Stimulated activated CD8-positive, alpha-beta memory T cell treated with anti-CD3 and anti-CD28 coated beads, Interleukin-15, amount 100 ng/mL, for 1 hour (primary cell): ENCODE results near the gene BMPER.

ENCODE experiments used
- DNase-seq: peaks from one replicate; pipeline ENCODE4 v3.0.0-alpha.2; 2020; ENCODE audit warnings: low read depth

Gene BMPER

DNA sequence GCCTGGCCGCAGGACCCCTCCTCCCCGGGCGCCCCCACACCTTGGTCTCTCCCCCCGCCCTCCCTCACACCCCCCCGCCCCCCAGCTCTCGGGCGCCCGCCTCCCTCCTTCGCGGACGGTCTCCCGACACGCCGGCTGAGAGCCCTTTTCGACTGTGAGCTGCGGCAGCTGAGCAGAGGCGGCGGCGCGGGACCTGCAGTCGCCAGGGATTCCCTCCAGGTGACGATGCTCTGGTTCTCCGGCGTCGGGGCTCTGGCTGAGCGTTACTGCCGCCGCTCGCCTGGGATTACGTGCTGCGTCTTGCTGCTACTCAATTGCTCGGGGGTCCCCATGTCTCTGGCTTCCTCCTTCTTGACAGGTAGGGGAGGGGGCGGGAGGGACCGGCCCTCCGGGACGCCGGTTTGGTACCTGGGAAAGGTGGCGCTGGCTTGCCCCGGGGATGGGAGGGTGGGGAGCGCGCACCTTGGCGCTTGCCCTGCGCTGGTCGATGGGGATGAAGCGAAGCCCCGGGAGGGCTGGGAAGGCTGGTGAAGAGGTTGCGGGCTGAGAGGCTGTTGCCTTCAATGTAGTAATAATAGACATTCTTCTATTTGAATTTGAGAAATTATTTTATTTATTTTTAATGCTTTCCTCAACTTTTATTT lies at the start of gene BMPER:
BMPER (plus strand) TSS at position 151 of the 644 bp plus-strand sequence; CDS start at position 226, 75 bp downstream.
- DNase-seq: no peak

DNA sequence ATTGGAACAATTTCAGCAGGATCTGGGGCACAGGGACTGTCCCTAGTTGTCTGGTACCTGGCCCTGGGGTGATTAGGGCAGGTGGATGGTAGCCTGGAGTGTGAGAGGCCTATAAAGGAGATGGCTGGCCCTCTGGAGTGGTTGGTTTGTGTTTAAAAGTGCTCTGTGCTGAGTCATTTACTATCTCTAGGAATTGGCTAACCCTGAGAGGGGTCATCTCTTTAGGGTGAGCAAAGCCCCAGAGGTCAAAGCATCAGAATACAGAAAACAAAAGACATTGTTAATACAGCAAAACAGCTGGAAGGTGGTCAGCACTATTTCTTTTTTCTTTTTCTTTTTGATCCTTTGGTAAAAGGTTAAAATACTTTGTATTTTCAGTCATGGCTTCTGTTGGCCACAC lies 43.4 kb upstream of the BMPER start:
- no peak for DNase-seq

DNA sequence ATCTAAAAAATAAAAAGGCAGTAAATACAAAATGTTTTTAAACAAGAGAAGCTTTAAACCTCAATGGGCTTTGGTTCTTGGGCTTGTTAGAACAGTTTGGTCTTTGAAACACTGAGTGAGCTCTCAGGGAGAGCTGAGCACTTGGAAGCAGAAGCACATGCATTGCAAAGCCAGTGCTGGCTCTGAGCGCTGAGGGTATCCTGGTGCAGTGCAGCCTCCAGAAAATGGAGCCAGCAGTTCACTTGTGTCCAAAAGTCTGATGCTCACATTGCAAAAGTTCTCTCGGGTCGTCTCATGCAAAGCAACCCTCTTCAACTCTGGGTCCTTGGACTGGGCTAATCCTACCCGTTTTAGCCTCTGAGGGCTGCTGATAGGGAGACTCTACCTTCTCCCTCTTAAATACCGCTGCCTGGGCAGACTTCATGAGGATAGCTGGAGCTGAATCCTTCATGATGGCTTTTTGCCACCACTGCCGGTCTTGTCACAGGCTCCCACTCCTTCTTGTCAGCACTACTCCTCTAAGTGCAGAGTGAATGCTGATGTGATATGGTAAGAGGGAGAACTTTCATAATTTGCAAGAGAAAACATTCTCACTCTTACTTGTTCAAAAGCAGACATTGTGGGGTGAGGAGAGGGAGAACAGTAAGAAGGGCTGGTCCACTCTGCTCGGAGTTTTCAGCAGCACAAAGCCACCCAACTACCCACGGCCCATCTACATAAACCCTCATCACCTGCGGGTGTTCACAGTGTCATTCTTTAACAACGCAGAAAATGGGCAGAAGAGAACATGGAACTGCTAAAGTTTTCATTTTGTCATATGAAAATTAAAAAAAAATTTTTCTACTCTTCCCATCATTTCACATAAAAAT lies 42.2 kb upstream of the BMPER start:
- DNase-seq: no peak

DNA sequence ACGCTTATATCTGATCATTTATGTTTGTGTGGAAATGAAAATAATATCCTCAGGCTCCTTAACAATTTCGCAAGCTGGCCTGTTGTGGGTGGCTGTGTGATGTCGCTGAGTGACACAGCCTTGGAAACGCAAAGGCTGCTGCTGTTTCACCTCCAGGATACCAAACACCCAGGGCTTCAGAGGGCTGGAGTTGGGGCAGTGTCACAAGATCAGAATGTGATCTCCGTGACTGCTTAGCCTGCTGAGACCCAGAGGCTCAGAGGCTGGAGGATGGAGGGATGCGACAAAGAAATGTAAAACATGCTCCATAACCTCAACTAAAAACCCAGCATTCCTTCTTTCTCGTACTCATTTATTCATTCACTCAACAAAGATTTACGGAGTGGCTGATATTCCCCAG lies 37.2 kb upstream of the BMPER start:
- DNase-seq: no peak

DNA sequence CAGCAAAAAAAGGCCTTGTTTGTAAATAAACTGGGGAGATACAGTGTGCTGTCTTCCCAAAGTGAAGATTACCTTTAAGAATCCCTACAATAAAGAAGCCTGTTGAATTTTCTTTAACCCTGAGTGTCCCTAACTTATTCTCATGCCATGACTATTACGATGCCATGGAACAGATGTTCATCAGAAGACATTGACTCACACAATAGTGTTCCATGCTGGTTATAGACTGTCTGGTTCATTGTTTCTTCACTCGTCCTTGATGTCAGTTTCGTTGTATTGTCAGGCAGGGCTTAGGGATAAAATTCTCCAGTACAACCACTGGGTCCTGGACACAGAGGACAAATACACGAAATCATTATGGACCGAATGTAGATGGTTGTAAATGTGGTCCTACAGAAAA lies 36.2 kb upstream of the BMPER start:
- DNase-seq: no peak

DNA sequence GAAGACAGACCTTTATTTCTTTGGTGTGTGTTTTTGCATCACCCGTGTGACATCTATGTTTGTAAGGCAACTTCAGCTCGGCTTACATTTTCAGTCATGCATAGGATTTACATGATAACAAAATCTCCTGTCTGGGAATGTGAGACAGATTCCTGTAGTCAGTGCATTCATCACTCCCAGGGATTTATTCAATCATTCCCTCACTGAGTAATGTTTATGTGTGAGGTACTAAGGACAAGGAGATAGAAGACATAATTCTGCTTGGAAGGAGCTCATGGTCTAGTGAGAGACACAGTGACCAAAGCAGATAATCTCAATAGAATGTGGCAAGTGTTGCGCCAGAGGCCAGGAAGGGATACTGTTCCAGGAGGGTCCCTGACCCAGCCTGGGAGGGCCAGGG lies 35.2 kb upstream of the BMPER start:
- DNase-seq: no peak

DNA sequence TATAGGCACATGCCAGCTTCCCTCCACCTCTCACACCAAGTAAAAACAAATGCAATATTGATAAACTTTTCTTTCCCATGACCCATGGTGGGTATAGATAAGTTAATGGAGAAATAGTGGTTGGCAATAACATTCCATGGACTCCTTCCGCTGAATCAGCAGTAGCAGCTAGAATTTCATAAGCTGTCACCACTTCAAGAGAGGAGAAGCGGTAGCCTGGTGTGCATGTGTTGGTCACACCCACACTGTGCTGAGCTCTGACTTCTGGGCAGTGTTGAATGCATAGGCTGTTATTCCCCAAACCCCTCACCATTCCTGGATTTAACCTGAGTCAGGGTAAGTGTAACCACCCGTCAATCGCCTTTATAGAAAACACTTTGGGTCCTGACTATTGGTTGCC lies 32.5 kb upstream of the BMPER start:
- no peak for DNase-seq

DNA sequence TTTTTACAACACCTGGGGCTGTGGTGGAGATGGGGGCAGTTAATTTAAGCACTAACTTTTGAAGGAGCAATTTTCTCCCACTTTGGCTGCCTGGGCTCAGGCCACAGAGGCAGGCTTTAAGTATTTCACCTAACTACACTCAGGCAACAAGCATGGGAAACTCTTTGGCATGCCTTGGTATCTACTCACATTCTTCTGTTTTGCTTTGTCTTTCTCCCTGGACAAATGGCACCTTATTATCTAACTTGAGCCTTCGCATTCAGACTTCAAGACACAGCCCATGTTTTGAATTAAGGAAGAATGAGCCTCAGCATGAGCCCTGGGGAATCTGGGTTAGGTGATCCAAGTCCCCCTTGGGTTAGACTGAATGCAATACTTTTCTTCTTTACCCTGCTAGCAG lies 31.8 kb upstream of the BMPER start:
- no peak for DNase-seq

DNA sequence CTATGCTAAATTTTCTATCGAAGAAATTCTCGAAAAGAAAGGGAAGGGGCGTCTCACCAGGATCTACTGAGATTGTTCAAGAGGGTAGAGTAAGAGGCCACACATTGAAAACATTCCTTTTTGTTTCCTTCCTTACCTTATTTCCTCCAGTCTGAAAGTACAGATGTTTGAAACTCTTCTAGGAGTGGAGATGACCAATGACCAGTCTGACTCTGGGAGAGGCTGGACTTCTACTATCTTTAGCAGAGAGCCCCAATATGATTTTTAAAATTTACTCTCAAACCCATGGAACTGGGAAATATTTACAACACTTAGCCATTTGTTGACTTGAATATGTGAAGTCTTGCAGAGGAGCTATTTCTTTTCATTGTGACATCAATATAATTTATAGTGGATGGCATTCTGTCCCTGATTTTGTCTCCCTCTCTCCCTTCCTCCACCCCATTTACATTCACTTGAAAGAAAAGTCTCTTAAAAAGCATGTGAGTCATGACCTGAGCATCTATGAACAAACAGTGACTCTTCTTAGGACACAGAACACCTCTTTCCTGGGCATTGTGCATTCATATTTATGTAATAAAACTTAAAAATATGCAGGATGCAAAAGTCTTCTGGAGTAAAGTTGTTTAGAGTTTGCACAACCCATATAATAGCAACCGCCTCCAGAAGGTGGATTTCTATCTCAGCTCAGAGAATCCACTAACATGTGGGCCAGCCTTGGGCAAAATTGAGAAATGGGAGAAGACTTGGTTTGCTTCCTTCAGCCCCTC lies 31.2 kb upstream of the BMPER start:
- no peak for DNase-seq

DNA sequence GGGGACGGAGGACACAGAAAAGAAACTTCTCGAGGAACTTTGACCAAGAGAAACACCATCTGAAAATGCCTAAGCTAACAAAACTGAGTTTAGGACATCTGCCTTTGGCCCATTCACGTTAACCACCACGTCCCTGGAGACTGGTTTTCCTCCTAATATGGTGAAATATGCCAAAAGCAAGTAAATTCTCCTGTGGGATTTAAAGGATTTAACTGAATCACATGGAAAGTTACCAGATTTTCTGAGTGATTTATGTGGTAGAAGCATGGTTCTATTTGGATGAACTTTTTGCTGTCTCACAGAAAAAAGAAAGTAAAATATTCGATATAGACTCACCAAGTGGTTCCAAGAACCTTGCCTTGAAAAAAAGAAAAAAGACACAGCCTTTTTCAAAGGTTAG lies 30.4 kb upstream of the BMPER start:
- DNase-seq: no peak

DNA sequence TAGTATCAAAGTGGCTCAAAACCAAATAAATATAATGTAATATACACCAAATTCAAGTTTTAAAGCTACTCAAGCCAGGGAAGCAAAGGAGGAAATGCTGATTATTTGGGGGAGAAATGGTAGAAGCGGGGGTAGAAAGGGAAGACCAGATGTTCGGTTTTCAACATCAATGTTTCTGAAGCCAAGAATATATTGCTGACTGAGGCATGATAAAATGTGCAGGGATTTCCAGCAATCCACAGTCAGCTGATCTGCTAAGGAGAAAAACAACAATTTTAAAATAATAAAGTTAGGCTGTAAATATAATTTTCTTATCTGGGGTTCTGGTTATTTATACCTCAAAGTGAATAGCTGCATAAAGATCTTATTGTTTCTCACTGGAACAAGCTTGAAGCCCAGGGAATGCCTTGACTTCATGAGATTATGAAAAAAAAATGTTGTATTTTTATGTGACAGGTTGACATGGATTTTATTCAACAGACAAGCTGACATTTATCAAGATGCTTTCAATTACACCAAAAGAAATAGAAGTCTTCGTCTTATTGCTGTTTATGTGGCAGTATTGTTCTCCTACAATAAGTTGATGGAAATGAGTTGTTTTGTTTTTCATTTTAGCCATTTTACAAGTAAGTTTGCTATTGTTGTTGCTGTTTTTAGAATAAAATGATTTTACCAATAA lies 28.6 kb upstream of the BMPER start:
- no peak for DNase-seq

DNA sequence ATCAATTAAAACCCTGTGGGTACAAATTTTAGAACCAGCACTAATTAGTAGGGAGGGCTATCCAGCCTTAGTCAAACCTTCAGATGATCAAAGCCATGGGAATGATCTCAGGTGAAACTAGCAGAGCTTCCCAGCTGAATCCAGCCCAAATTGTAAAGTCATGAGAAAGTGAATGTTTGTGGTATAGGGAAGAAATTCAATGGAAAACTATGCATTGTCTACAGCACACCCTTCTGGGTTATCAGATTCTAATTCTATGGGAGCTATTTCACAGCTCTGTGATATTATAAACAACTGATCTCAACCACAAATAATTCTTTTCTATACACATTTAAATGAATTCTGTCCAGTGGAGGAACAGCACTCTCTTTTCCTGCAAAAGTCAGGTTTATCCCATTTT lies 24.6 kb upstream of the BMPER start:
- no peak for DNase-seq

DNA sequence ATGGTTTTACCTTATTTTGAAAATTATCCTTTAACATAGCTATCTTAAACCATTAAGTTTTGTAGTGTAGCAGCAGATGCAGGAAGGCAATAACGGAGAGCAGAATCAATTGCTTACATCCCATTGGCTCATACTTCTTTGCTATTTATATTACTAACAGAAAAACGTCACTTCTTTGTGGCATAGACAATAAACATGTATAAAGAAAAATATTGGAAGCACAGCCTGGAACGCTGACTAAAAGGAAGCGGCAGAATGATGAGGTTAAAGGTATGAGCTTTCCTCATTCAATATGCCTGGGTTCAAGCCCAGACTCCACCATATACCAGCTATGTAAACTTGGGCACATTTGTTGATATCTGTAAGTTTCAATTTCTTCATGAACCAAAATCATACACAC lies 24.0 kb upstream of the BMPER start:
- no peak for DNase-seq

DNA sequence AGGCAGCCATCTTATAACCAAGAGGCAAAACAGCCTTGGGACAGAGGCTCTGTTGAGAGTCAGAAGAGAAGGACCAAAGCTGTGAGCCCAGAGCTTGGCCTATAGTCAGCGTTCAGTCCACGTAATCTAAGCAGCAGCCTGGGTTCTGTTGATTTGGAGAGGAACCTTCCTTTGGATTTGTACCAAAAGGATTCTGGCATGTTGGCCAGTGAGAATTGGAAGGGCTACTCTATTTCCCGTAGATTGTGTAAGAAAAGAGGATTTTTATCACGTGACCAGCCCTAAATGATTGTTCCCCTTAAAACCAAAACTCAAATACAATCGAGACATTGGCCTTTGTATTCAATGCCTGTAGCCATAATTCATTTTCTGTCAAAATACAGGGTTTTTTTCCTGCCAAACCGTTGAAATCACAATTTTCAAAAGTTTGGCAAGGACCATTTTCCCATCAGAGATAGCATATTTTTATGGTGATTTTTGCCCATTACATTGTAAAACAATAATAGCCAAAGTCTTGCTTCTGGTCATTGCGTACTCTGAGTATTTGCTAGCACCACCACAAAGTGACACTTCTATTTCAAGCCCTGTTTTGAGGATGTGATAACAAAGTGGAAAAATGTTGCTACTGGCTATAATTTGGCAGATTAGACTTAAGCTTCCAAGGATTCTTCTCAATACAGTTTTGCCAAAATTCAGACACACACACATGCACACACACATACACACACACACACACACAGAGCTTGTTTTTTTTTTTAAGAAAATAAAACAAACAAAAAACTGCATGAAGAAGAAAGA lies 23.1 kb upstream of the BMPER start:
- no peak for DNase-seq

DNA sequence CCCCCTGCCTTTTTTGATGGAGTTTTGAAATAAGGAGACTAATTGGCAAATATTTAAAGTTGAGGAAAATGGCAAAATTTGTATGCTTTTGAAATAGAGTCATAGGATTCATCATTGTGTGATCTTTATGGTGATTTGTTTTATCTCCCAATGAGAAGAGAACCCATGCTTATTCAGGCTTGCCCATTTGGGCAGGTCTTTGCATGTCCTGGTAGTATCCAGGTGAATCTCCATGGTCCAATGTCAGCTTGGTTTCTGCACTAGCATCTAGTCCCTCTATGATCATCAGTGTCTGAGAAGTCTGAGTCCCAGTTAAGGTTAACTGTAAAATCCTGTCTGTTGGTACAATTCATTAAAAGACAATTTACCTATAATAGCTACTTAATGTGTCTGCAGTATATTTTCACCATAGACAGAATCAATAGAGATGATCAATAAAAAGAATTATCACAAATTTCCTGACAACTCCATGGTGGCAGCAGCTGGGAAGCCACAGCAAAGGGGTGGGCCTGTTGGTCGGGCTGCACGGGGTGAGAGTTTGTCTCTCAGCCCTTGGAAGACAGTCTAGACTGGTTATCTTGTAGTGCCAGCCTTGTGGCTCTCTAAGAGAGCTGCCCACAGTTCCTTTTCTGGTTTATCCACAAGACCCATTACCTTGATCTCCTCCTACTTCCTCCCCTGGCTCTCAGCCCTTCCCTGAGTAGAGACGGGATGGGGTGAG lies 22.2 kb upstream of the BMPER start:
- no peak for DNase-seq

DNA sequence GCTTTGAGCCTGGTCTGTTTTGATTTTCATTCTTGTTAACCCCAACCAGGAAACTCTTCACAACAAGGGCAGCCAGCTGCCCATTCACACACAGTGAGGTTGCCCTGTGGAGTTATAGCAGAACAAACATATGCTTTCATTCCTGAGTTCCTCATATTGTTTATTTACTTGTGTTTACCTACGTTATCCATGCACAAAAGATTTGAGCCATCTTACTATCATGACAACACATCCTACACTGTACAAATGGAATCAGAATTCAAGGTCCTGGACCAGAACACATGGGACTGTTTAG lies 21.7 kb upstream of the BMPER start:
- no peak for DNase-seq

DNA sequence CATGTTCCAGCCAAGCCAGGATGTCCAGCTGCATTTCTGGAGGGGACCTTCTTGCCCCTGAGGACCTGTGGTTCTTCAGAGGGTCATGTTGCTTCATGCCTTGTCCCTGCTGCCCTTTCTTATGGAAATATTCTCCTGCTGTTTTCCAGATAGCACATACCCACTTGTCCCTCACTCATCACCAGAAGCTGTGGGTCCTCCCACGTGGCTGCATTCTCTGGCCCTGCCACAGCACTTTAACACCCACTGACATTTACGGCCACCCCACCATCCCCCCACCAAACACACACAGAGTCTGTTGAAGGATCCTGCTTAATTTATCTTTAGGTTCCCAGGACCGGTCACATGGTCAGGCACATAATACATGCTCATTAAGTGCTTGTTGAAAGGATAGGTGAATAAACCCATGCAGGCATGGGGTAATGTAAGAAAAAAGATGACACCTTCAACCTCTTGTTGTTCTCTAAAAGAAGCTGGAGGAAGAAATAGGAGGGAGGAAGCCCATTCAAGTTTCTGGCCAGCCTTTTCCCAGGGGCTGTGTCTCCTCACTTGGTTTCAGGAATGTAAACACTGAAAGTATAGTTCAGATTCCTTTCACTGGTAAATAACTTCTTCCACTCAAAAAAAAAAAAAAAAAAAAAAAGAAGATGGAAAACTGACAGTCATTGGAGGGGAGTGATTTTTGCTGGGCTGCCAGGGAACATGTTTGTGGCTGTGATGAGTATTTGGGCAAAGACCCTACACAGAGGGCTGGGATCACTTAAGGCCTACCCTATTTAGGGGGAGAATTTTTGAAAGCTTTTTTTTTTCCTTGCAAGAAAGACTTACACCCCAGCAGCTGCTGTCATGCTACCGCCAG lies 19.8 kb upstream of the BMPER start:
- no peak for DNase-seq

DNA sequence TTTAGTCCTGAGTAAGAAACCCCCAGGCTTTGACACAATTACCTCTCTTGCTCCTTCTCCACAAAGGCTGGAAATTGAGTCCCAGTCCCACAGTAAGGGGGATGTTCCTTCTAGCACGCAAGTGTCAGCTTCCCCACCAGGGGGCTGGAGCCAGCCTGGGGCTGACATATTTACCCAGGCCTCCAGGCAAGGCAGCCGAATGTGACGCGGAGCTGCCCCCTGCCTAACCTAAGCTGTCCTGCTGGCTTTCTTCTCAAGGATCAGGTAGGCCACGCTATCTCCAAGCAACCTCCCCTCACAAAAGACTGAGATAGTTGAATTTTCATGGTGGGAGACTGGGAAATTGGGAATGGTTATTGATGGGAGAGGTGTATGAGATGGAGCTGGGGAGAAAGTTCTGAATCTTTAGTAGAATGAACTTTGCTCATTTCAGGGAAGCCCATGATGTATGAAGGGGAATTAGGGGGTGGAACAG lies 19.2 kb upstream of the BMPER start:
- no peak for DNase-seq

DNA sequence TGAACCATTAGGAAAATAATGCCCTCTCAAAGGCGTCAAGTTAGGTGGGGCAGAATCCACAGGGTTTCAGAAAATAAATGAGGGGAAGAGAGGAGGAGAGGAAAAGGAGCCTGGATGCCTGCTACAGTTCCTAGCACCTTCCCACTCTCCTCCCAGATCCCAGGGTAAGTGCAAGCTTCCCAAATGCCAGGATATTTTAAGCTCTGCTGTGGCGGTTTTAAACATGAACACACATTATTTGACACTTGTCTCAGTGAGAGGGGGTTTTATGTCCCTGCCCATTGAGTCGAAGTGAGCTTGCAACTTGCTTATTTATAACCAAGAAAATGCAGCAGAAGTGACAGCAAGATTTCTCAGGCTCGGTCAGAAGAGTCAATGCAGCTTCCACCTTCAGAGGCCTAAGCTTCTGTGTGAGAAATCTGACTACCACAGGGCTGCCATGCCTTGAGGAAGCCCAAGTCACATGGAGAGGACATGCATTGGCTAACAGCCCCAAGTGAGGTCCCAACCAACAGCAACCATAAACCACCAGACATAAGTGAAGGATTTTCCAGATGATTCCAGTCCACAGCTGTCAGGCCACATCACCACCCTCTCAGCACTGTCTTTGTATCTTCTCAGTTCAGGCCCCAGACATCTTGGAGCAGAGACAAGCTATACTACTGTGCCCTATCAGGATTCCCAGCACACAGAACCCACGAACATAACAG lies 17.9 kb upstream of the BMPER start:
- DNase-seq: no peak
